UCSD-AML1 (cell line): ENCODE measurements around the gene UVRAG.

ENCODE experiments used
- DNase-seq: peaks from one replicate; lab custom pipeline; 2025; ENCODE audit not compliant: unreplicated experiment; lab: John Stamatoyannopoulos, UW

The UVRAG gene

DNA sequence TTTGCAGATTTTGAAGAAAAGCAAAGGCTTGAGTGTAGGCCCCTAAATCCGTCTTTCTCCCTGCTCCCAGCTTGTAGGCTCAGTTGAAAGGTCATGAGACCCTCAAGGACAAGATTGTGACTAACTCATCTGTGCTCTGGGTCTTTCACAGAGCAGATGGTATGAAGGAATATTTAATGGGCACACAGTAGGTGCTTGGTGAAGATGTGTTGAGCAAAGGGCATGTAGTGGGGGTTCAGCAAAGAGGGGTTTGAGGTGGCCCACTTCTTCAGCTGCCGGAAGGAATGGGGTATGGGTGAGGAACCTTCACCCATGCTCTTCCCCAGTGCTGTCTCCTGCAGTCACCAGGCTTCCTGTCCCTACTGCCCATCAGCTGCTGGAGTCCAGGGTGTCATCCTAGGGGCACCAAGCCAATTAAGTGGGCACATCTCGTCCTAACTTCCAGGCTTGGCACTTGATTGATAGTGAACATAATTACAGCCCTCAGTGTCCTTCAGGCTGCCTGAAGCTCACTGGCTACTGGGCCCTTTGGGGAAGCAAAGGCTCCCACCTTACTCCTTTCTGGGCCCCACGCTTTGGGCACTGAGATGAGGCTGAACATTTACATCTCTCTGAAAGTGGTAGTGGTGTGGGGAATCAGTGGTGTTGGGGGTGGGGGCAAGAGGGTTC, 31.5 kb upstream of the UVRAG start:
- DNase-seq: no peak

DNA sequence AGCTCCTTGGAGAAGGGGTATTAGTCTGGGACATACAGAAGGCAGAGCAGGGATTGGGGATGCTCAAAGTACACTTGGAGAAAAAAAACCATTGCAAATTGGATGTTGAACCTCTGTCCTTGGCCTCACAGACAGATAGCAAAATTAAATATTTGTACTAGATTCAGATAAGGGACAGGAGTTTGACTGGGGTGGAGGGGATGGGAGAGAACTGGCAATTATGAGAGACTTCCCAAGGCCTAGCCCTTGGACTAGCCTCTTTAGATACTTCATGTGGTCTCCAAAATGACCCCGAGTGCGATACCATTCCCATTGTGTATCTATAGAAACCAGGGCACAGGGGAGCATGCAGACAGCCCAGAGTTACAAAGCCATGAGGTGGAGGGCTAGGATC, 30.9 kb upstream of the UVRAG start:
- no peak for DNase-seq

DNA sequence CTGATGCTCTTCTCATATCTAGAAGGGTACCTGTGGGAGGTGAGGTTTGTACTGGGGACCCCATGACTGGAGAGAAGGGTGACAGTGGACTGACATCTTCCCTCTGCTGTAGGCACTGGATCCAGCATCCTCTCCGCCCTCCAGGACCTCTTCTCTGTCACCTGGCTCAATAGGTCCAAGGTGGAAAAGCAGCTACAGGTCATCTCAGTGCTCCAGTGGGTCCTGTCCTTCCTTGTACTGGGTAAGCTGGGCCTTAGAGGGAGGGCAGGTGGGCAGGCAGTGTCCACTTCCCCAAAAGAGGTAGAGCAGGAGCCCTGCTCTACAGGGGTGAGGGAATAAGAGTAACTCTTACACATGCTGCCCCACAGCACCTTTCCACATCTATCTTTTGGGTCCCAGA, 30.5 kb upstream of the UVRAG start:
- DNase-seq: no peak

DNA sequence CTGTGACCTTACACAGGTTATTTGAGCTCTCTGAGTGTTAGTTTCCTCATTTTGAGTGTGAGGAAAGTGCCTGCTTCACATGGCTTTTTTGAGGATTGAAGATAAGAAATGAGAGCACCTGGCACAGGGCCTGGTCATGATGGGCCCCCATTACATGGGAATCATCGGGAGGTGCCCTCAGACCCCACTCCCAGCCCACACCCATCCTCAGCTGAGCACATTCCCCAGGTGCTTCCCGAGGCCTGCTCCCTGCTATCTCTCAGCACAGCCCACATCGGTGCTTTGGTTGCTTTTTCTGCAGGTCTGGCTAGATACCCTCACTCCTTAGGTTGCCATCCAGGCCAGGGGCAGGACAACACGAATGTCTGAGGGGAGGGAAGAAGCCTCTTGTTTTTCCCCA, 29.8 kb upstream of the UVRAG start:
- DNase-seq: no peak

DNA sequence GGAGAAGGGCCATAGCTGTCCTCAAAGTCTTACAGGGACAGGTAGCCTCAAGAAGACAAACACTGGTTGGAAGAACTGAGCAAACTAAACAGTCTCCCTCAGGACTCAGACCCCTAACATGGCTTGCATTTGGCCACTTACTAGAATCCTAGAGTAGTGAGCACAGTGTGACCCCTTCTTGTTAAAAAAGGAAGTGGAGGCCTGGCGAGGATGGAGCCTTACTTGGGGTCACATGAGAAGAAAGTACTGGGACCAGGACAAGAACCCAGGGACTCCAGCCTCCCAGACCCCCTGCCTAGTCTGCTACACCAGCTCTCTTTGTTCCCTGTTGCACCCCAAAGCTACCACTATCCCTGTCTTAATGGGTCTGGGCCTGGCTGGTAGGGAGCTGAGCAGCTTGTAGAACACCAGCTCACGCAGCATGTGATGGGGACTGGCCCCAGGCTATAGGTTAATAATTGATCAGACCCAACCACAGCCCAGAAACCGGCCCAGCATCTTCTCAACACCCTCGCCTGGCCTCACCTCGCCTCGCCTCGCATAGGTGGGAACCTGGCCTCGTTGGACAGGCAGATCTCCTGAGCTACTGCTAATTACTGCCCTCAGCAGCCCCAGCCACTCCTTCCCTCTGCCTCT, 28.8 kb upstream of the UVRAG start:
- DNase-seq: no peak

DNA sequence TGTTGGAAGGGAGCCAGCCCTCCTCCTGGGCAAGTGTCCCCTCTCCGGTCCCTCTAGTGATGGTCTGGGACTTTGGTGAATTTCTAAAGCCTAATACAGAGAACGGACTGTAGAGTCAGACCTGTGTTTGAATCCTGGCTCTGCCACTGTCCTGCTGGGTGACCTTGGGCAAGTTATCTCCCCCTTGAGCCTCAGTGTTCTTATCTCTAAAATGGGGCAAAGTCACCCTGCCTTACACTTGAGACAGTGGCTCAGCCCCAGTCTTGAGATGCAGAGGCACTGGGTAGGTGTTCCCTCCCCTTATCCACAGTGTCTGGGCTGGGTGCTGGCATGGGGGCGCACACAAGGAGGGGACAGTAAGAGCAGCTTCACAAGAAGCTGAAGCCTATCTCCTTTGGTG, 25.5 kb upstream of the UVRAG start:
- DNase-seq: no peak

DNA sequence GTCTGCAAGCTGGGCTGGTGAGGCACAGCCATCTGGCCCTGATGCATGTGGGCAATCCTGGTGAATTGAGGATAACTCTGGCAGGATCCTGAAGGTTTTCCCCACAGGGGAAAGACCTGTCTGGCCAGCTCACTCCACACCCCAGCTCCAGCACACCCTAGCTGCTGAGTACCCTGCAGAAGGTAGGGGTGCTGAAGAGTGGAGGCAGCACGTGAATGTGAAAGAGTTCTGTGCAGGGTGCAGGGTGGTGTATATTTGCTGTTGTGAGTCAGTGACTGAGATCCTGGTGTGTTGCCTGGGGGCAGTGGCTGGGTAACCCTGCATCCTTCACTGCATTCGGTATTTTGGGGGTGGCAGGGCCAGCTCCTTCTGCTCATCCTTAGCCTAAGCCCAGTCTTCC, 24.0 kb upstream of the UVRAG start:
- DNase-seq: no peak

DNA sequence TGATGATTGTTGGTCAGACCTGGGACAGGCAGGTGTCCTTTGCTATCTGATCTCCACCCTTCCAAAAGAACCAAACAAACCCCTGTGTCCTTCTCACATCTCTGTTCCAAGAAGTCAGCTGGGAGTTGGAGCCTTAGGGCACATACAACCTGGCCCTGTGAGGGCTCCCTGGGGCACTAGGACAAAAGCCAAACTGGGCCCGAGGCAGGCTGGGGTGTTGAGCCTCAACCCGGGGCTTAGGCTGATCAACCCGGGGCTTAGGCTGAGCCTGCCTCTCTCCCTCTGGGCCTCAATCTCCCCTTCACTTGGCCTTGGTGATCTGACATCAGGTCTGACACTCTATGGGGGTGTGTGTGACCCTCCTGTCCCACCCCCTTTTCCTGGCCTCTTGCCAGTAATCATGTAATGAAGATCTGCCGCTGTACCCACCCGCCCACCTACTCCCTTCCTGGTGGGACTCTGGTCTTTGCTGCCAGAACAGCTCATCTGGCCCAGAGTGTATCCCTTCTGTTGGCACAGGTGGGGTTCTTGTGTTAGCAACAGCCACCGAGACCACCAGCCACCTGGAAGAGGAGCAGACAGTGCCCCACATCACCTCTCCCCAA, 22.8 kb upstream of the UVRAG start:
- no peak for DNase-seq

DNA sequence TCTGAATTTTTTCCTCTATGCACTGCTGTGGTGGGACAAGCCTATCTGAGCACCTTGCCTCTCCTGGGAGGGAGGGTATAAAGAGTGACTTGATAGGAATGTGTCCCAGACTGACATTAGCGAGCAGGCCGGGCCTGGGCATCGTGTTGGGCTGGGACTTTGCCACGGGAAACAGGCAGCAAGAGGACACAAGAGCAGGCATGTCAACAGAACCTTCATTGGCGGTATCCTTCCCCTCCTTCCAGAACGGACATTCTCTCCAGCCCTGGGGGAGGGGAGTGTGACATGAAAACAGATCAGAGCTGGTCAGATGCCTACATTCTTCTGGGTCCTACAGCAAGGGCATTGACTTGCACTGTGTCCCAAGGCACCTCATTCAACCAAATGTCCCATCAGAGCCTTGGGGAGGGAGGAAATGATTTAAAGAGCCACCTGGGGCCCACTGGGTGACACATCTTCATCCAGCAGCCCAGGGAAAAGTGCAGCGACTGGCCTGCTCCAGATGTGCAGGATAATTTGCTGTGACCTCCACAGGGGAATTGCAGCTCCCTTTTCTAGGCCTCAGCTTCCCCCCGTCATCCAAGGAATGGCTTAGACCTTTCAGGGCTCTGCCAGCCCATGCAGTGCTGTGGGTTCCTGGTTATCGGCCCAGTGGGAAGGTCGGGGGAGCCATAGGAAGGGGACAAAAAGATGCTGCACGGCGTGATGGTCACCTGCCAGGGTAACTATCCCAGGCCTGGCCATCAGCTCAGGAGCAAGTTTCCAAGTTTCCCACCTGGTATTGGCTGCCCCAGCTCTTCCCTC, 21.8 kb upstream of the UVRAG start:
- DNase-seq: no peak

DNA sequence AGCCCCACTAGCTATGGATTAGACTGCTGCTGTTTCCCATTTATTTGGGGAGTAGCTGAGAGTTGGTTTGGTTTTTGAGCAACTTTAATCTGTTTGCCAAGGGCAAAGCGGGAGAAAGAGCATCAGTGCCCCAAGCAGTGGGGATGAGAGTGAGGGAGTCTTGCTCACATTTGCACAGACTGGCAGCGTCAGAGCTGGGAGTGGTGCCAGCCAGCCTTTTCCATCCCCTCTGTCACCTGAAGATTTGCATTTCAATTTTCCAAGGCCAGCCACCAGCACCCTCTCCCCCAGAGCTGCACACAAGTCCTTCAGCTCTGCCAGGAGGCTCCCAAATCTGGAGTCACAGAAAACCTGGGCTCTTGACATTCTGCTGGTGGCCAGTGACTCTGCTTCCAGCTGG, 21.0 kb upstream of the UVRAG start:
- DNase-seq: no peak

DNA sequence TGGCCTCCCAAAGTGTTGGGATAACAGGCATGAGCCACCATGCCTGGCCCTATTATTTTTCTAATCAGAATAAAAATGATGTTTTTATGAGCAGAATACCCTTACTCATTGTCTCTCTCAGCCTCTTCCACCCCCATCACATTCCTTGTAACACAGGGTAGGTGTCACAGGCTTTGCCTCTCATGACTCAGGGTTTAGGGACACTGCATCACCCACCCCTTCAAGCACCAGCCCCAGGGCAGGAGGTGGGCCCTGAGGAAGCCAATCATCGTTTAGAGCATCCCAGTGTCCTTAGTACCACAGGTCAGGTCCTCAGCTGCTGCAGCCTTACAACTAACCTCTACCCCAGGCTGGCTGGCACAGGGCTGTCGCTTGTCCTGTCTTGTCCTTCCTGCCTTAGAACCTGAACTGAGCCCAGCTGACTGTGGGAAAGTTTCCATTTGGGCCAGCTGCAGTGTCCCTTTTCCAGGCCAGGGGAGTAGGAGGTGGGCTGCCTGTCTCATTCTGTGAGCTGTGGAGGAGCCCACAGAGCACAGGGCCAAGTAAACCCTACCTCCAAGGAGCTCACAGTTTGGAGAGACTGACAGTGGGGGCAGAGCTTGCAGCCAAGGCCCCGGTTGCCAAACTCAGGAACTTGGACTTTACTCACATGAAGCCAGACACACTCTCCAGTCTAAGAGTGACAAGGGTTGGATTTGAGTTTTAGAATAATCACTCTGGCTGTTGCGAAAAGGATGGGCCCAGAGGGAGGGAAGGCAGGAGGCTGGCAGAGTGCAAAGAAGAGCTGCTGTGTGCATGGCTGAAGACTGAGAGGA, 19.5 kb upstream of the UVRAG start:
- DNase-seq: no peak

DNA sequence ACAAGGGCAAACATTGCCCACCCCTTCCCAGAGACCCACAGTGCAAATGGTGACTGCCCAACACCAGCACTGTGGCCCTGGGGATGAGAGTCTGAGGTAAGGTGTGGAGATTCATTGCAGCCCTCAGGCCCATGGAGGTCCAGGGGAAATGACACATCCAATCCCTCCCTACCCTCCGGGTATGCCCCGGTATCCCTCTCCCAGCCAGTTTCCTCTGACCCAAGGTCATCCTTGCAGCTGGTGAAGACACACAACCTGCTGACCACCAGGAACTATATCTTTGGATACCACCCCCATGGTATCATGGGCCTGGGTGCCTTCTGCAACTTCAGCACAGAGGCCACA, 18.9 kb upstream of the UVRAG start:
- no peak for DNase-seq

DNA sequence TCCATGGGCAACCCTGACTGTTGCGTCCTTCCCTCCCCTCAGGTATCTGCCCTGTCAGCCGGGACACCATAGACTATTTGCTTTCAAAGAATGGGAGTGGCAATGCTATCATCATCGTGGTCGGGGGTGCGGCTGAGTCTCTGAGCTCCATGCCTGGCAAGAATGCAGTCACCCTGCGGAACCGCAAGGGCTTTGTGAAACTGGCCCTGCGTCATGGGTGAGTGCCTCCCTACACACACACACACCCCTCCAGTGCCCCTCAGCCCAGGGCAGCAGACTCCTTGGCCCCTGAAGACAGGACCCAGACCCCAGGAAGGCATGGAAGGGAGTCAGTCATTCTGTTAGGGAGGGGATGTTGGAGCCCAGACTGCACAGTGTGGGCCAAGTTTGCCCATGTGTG, 17.9 kb upstream of the UVRAG start:
- DNase-seq: no peak

DNA sequence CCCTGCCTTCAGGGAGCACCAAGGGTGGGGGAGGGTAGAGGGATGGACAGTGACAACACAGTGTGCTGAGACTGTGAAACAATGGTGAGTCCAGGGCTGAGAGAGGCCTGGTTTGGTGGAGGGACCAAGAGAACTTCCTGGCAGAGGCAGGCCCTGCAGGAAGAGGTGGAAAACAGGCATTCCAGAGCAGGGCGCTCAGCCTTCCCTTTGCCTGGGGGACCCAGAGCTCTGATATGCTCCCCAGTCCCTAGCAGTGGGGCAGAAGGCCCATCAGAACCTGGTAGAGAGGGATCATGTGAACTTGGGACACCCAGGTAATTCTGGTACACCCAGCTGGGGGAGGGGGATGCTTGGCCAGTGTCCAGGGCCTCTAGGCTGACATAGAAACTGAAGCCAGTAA, 17.2 kb upstream of the UVRAG start:
- DNase-seq: no peak

DNA sequence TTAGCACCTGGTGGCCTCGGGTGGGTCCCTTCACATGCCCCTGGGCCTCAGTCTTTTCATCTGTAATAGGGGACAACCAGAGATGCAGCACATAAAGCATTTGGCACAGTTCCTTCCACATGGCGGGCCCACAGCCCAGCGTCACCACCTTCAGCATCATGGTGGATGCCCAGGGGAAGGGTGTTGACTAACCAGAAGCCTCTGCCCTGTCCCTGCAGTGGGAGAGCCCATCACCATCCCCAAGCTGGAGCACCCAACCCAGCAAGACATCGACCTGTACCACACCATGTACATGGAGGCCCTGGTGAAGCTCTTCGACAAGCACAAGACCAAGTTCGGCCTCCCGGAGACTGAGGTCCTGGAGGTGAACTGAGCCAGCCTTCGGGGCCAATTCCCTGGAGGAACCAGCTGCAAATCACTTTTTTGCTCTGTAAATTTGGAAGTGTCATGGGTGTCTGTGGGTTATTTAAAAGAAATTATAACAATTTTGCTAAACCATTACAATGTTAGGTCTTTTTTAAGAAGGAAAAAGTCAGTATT, 14.8 kb upstream of the UVRAG start:
- DNase-seq: no peak

DNA sequence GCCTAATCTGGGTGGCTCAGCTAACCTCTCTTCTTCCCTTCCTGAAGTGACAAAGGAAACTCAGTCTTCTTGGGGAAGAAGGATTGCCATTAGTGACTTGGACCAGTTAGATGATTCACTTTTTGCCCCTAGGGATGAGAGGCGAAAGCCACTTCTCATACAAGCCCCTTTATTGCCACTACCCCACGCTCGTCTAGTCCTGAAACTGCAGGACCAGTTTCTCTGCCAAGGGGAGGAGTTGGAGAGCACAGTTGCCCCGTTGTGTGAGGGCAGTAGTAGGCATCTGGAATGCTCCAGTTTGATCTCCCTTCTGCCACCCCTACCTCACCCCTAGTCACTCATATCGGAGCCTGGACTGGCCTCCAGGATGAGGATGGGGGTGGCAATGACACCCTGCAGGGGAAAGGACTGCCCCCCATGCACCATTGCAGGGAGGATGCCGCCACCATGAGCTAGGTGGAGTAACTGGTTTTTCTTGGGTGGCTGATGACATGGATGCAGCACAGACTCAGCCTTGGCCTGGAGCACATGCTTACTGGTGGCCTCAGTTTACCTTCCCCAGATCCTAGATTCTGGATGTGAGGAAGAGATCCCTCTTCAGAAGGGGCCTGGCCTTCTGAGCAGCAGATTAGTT, 14.2 kb upstream of the UVRAG start:
- no peak for DNase-seq

DNA sequence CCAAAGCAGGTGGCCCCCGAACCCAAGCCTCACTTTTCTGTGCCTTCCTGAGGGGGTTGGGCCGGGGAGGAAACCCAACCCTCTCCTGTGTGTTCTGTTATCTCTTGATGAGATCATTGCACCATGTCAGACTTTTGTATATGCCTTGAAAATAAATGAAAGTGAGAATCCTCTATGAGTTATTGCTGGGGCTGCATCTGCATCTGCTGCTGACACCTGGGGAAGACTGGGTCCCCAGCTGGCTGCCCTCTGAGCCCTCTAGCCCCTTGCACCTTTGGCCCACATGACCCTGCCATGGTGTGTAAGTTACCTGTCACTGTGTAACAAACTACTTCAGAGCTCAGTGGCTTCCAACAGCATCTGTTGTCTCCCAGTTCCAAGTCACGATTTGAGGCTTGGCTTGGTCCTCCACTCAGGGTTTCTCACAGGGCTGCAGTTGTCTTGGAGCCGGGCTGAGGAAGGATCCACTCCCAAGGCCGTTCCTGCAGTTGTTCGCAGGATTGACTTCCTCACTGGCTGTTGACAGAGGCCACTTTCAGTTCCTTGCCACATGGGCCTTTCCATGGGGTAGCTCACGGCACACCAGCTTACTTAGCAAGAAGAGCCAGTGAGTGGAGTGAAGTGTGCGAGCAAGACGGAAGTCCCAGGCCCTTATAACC, 13.5 kb upstream of the UVRAG start:
- no peak for DNase-seq

DNA sequence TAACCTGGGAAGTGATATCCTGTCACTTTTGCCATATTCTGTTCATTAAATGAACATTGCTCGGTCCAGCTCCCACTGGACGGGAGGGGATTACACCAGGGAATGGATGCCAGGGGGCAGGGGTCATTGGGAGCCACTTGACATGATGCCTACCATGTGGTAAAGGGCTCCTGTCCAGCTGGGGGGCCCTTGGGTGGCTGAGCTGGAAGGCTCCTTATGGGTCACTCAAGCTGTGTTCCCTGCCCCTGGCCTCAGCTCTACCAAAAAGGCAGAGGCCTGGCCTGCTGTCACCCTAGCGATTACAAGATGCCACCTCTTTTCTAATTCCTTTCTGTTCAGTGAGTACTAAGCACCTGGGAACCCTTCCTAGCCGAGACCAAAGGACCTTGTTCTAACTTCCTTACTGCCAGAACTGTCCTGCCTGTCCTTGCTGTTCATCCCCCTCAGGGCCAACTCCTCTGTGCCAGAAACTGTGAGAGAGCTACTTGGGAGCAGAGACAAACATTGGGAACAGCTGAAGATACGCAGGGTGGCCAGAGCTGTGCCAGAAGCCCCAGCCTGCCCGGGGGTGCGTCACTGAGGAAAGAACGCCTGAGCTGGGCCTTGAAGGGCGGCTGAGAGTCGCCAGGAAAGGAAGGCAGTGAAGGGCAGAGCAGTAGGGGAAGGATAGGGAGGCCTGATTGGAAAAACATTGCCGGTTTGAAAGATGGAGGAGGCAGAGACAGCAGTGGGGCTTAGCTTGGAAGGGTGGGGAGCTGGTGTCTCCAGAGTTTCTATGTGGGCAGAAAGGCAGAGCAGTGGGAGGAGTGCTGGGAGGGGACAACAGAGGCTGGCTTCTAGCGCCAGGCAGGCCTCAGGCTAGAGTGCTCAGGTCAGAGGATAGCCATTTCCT, 12.7 kb upstream of the UVRAG start:
- no peak for DNase-seq
